Mesenchymal stem cell (in vitro differentiated cells and primary cell): ENCODE results near the gene SLCO3A1.

ENCODE experiments used
- DNase-seq: peaks from one replicate; pipeline ENCODE4 v3.0.0-alpha.2; 2013
- H2AFZ ChIP-seq: one replicate; pipeline ENCODE4 v1.6.1; 2013; ENCODE audit warnings: low read depth, mild to moderate bottlenecking, control low read depth, inconsistent platforms, low read length, moderate library complexity
- H2AK5ac ChIP-seq: 2 replicates; pipeline ENCODE4 v1.6.1; 2013; ENCODE audit warnings: low read length, moderate library complexity, mild to moderate bottlenecking, inconsistent platforms; ENCODE audit not compliant: severe bottlenecking
- H2BK120ac ChIP-seq: one replicate; pipeline ENCODE4 v1.6.1; 2013; ENCODE audit warnings: low read depth, mild to moderate bottlenecking, inconsistent platforms, low read length, moderate library complexity
- H2BK12ac ChIP-seq, 2 experiments: one replicate each; pipeline ENCODE4 v1.6.1; 2013; ENCODE audit warnings: inconsistent platforms in 2 of 2, low read length in 2 of 2, mild to moderate bottlenecking in 2 of 2, moderate library complexity in 2 of 2, control low read depth in 1 of 2
- H2BK15ac ChIP-seq: one replicate; pipeline ENCODE4 v1.6.1; 2013; ENCODE audit warnings: mild to moderate bottlenecking, low read depth, inconsistent platforms; ENCODE audit not compliant: poor library complexity, severe bottlenecking
- H2BK5ac ChIP-seq: 2 replicates; pipeline ENCODE4 v1.6.1; 2013; ENCODE audit warnings: low read depth, mild to moderate bottlenecking, low read length, control low read depth, inconsistent platforms; ENCODE audit not compliant: poor library complexity, severe bottlenecking
- H3K14ac ChIP-seq, 2 experiments: one replicate each; pipeline ENCODE4 v1.6.1; 2013; ENCODE audit warnings: inconsistent platforms in 2 of 2, low read length in 2 of 2, control low read depth in 1 of 2, mild to moderate bottlenecking in 1 of 2, moderate library complexity in 1 of 2
- H3K18ac ChIP-seq, 2 experiments: one replicate each; pipeline ENCODE4 v1.6.1; 2013; ENCODE audit warnings: inconsistent platforms in 2 of 2, low read length in 2 of 2, control low read depth in 1 of 2, low read depth in 1 of 2, mild to moderate bottlenecking in 1 of 2
- H3K23ac ChIP-seq, 2 experiments: one replicate each; pipeline ENCODE4 v1.6.1; 2013; ENCODE audit warnings: inconsistent platforms in 2 of 2, low read length in 2 of 2, mild to moderate bottlenecking in 2 of 2, moderate library complexity in 2 of 2, control low read depth in 1 of 2
- H3K27ac ChIP-seq: 2 replicates; pipeline ENCODE4 v1.5.1; 2013; ENCODE audit warnings: mild to moderate bottlenecking, moderate library complexity, low read length, control low read depth, inconsistent platforms; ENCODE audit not compliant: poor library complexity, severe bottlenecking
- H3K27me3 ChIP-seq, 2 experiments: 2 replicates each; pipeline versions ENCODE4 v1.6.1 to v1.7.0; 2013; ENCODE audit warnings: low read length in 2 of 2, mild to moderate bottlenecking in 2 of 2, moderate library complexity in 2 of 2, control low read depth in 1 of 2, inconsistent platforms in 1 of 2; ENCODE audit not compliant: control insufficient read depth in 1 of 2, insufficient read depth in 1 of 2
- H3K36me3 ChIP-seq, 2 experiments: 2 replicates each; pipeline versions ENCODE4 v1.6.1 to v1.7.0; 2013; ENCODE audit warnings: low read length in 2 of 2, control low read depth in 1 of 2, inconsistent platforms in 1 of 2, low read depth in 1 of 2, mild to moderate bottlenecking in 1 of 2; ENCODE audit not compliant: insufficient read depth in 2 of 2, control insufficient read depth in 1 of 2
- H3K4ac ChIP-seq, 2 experiments: one replicate each; pipeline ENCODE4 v1.6.1; 2013; ENCODE audit warnings: inconsistent platforms in 2 of 2, low read length in 2 of 2, mild to moderate bottlenecking in 2 of 2, moderate library complexity in 2 of 2, control low read depth in 1 of 2, low read depth in 1 of 2
- H3K4me1 ChIP-seq: 2 replicates; pipeline ENCODE4 v1.6.1; 2013; ENCODE audit warnings: low read depth, low read length, control low read depth; ENCODE audit not compliant: control insufficient read depth, insufficient read depth
- H3K4me2 ChIP-seq: 2 replicates; pipeline ENCODE4 v1.6.1; 2013; ENCODE audit warnings: low read length, mild to moderate bottlenecking, inconsistent platforms; ENCODE audit not compliant: poor library complexity, severe bottlenecking
- H3K4me3 ChIP-seq, 2 experiments: 2 replicates each; pipeline versions ENCODE4 v1.5.1 to v1.7.0; 2013; ENCODE audit warnings: low read length in 2 of 2, mild to moderate bottlenecking in 2 of 2, control low read depth in 1 of 2, low read depth in 1 of 2; ENCODE audit not compliant: insufficient read depth in 1 of 2
- H3K79me1 ChIP-seq: replicated peaks from 2 replicates; pipeline ENCODE4 v1.6.1; 2013; ENCODE audit warnings: mild to moderate bottlenecking, control low read depth, low read length, inconsistent platforms; ENCODE audit not compliant: poor library complexity, severe bottlenecking
- H3K9ac ChIP-seq: 2 replicates; pipeline ENCODE4 v1.7.0; 2013; ENCODE audit warnings: mild to moderate bottlenecking, low read length, moderate library complexity
- H3K9me3 ChIP-seq: 2 replicates; pipeline ENCODE4 v1.7.0; 2013; ENCODE audit warnings: mild to moderate bottlenecking, low read length; ENCODE audit not compliant: control insufficient read depth
- H4K8ac ChIP-seq: one replicate; pipeline ENCODE4 v1.6.1; 2013; ENCODE audit warnings: inconsistent platforms, mild to moderate bottlenecking, low read length, moderate library complexity
- H4K91ac ChIP-seq: one replicate; pipeline ENCODE4 v1.6.1; 2013; ENCODE audit warnings: mild to moderate bottlenecking, low read length, inconsistent platforms
- WGBS: methylation state at CpG from one replicate; pipeline ENCODE4 v1.1.7; 2013; ENCODE audit warnings: mixed read lengths; 5-methylcytosine and 5-hydroxymethylcytosine counted together

Gene SLCO3A1

DNA sequence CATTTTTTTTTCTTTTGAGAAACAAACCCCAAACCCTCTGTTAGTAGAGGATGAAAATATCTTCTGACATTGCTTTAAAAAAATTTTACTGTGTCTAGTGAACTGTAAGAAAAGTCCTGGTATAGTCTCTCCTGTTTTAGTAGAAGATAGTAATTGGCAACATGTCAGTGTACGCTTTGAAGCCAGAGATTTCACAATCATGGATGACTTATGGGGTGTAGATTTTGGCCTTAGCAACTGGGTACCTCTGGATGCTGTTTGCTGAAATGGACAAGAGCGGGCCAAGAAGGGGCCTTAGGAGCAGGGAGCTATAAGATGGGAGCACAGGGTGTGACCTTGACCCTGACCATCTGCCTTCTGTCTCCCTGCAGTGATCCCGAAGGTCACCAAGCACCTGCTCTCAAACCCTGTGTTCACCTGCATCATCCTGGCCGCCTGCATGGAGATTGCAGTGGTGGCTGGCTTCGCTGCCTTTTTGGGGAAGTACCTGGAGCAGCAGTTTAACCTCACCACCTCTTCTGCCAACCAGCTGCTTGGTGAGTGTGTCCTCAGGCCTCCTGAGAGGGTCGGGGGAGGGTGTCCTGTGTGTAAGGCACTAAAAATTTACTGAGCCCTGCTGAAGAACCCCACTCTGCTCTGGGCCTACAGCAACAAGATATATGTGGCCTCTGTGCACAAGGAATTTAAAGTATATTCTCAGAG lies 266.7 kb downstream of the SLCO3A1 start:
- Histone ChIP-seq H2AK5ac (no peak overlapping the region), H4K8ac (no peak overlapping the region), H3K4me3 (no peak overlapping the region), H2BK15ac (no peak overlapping the region), H3K23ac (no peak overlapping the region), H3K14ac (no peak overlapping the region), H2AFZ (no peak overlapping the region), H2BK12ac (no peak overlapping the region), H2BK120ac (no peak overlapping the region), H2BK5ac (no peak overlapping the region), H3K18ac (no peak overlapping the region), H3K9me3 (peaks cover 8% of the 10 kb centered on the region), H3K4ac (no peak overlapping the region), H3K79me1 (no peaks in the 10 kb centered on the region), H3K9ac (no peak overlapping the region), H3K4me2 (no peak overlapping the region), H3K27me3 (no peaks in the 10 kb centered on the region), H3K36me3 (peaks cover 0 to 24% of the 10 kb centered on the region in 2 experiments), H3K4me1 (peaks cover 2% of the 10 kb centered on the region), H4K91ac (no peak overlapping the region), H3K27ac (no peak overlapping the region)
- DNase-seq = no peak
- 60% methylated on average over 5 of the region's 6 CpGs for WGBS

DNA sequence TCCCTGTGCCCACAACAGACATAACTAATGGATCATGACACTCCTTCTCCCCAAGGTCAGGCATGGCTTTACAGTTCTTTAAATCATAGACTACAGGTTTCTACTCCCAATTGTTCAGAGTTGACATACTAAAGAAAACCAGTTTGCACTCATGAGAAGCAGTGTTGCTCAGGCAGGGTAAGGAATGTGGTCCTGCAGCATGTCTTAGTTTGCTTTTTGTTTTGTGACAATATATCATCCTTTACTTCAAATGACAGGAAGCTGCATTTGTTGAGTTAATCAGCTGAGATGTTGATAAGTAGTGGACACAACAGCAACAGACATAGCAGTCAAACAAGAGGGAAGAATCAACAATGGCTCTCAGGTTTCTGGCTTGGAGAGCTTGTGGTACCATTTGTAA lies 267.5 kb downstream of the SLCO3A1 start:
- DNase-seq = no peak
- no peaks in the 10 kb centered on the region for H3K79me1 ChIP-seq
- no peaks in the 10 kb centered on the region for H3K27me3 ChIP-seq
- H3K23ac ChIP-seq = no peak overlapping the region
- no peak overlapping the region for H3K18ac ChIP-seq
- H3K14ac ChIP-seq = no peak overlapping the region
- H3K27ac ChIP-seq = no peak overlapping the region
- H3K9ac ChIP-seq = no peak overlapping the region
- H3K4me1 ChIP-seq = peaks cover 2% of the 10 kb centered on the region
- no peak overlapping the region for H4K91ac ChIP-seq
- no peak overlapping the region for H2BK120ac ChIP-seq
- H2AK5ac ChIP-seq = no peak overlapping the region
- no peak overlapping the region for H3K4ac ChIP-seq
- no peak overlapping the region for H2BK12ac ChIP-seq
- no peak overlapping the region for H2BK5ac ChIP-seq
- peaks cover 0 to 27% of the 10 kb centered on the region in 2 experiments for H3K36me3 ChIP-seq
- H2BK15ac ChIP-seq = no peak overlapping the region
- peaks cover 8% of the 10 kb centered on the region for H3K9me3 ChIP-seq
- H3K4me3 ChIP-seq = no peak overlapping the region
- no peak overlapping the region for H2AFZ ChIP-seq
- no peak overlapping the region for H3K4me2 ChIP-seq
- no peak overlapping the region for H4K8ac ChIP-seq

DNA sequence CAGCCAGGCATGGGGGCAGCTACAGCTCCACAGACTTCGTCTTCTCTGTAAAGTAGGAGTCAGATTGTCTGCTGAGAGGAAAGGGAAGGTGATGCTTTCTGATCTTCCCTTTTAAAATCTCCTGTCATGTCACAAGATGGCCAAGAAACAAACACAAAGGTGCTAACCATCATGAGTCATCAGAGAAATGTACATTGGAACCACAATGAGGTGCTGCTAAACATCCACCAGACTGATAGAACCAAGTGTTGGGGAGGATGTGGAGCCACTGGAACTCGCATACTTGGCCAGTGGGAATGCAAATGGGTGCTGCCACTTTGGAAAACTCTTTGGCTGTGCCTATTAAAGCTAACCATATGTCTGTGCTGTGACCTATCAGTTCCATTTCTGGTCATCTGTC lies 268.8 kb downstream of the SLCO3A1 start:
- 33% methylated on average over 1 of the region's 2 CpGs for WGBS
- Histone ChIP-seq H2AFZ (no peak overlapping the region), H3K23ac (no peak overlapping the region), H3K9ac (no peak overlapping the region), H2BK15ac (no peak overlapping the region), H4K8ac (no peak overlapping the region), H2AK5ac (no peak overlapping the region), H3K27ac (no peak overlapping the region), H2BK5ac (no peak overlapping the region), H3K9me3 (peaks cover 8% of the 10 kb centered on the region), H3K4ac (no peak overlapping the region), H3K4me1 (peaks cover 2% of the 10 kb centered on the region), H3K14ac (no peak overlapping the region), H3K79me1 (no peaks in the 10 kb centered on the region), H4K91ac (no peak overlapping the region), H3K4me2 (no peak overlapping the region), H3K36me3 (peaks cover 0 to 39% of the 10 kb centered on the region in 2 experiments), H3K18ac (no peak overlapping the region), H2BK120ac (no peak overlapping the region), H3K27me3 (no peaks in the 10 kb centered on the region), H3K4me3 (no peak overlapping the region), H2BK12ac (no peak overlapping the region)
- DNase-seq = no peak

DNA sequence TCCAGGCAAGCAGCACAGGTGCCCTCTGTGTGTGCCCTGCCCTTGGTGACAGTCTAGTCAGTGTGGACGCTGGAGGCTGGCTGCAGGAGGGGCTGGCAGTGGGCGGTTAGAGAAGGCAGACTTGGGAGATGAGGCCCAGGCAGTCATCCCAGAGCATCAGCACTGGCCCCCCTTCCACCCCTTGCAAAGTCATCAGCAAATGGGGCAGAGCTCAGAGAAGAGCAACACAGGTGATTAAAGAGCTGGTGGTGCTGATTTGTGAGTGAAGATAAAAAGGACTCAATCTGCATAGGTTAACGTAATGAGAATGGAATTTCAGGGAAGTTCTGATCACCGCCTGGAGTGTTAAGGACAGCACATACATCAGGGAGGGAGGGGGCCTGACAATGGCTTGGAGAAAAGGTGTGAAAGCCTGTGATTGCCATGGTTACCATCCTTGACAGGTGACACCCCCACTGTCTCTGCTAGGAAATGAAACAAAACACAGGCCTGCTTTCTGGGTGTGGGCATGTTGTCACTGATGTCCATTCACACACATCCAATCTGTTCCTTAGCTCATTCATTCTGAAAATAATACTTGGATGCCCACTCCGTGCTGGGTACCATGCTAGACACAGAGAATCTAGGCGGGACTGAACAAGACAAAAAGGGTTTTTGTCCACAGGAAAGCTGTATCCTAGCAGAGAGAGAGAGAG lies 270.6 kb downstream of the SLCO3A1 start:
- H3K14ac ChIP-seq = no peak overlapping the region
- H2AK5ac ChIP-seq = no peak overlapping the region
- H2BK120ac ChIP-seq = no peak overlapping the region
- H4K8ac ChIP-seq = no peak overlapping the region
- H3K23ac ChIP-seq = no peak overlapping the region
- no peak overlapping the region for H3K4ac ChIP-seq
- no peak overlapping the region for H2BK5ac ChIP-seq
- H3K9ac ChIP-seq = no peak overlapping the region
- 24% methylated on average over 6 of the region's 6 CpGs for WGBS
- H4K91ac ChIP-seq = no peak overlapping the region
- H3K4me1 ChIP-seq = peaks cover 2% of the 10 kb centered on the region
- no peak overlapping the region for H2AFZ ChIP-seq
- H3K27ac ChIP-seq = no peak overlapping the region
- no peaks in the 10 kb centered on the region for H3K79me1 ChIP-seq
- no peak for DNase-seq
- H2BK15ac ChIP-seq = no peak overlapping the region
- no peak overlapping the region for H3K4me3 ChIP-seq
- peaks cover 8% of the 10 kb centered on the region for H3K9me3 ChIP-seq
- no peak overlapping the region for H2BK12ac ChIP-seq
- no peak overlapping the region for H3K4me2 ChIP-seq
- peaks cover 0 to 57% of the 10 kb centered on the region in 2 experiments for H3K36me3 ChIP-seq
- H3K27me3 ChIP-seq = no peaks in the 10 kb centered on the region
- H3K18ac ChIP-seq = no peak overlapping the region
